Measurements from ENCODE around the gene SOX8.

The SOX8 gene

GRCh38 chr16:965487-965886 is 16.1 kb upstream of the SOX8 start:
- no peak for DNase-seq (ENCODE audit: low read depth)
- no peak for TF ChIP-seq CTCF (IDR thresholded peaks at IDR 0.05; ENCODE audit: low read length, missing control alignments)
- H3K4me3 ChIP-seq (replicated peaks; ENCODE audit: low read depth, low read length), result no peak overlapping the region

- no peak for TF ChIP-seq CTCF (IDR thresholded peaks at IDR 0.05; ENCODE audit: low read length, missing control alignments)
- H3K4me3 ChIP-seq (replicated peaks; ENCODE audit: low read depth, low read length), result no peak overlapping the region
- no peak for DNase-seq (ENCODE audit: low read depth)
These were observed 15.5 kb upstream of the SOX8 start for GRCh38 chr16:966035-966434.

GRCh38 chr16:966505-966904 is 15.1 kb upstream of the SOX8 start:
- no peak for TF ChIP-seq CTCF (IDR thresholded peaks at IDR 0.05; ENCODE audit: low read length, missing control alignments)
- no peak for DNase-seq (ENCODE audit: low read depth)
- no peak overlapping the region for H3K4me3 ChIP-seq (replicated peaks; ENCODE audit: low read depth, low read length)

GRCh38 chr16:967077-967541 is 14.5 kb upstream of the SOX8 start:
- H3K4me3 ChIP-seq (replicated peaks; ENCODE audit: low read depth, low read length), result no peak overlapping the region
- DNase-seq (ENCODE audit: low read depth), result no peak
- TF ChIP-seq CTCF (IDR thresholded peaks at IDR 0.05; ENCODE audit: low read length, missing control alignments), result no peak

- TF ChIP-seq CTCF (IDR thresholded peaks at IDR 0.05; ENCODE audit: low read length, missing control alignments), result no peak
- H3K4me3 ChIP-seq (replicated peaks; ENCODE audit: low read depth, low read length), result no peak overlapping the region
- DNase-seq (ENCODE audit: low read depth), result no peak
These were observed 13.8 kb upstream of the SOX8 start for GRCh38 chr16:967546-968295.

- TF ChIP-seq CTCF (IDR thresholded peaks at IDR 0.05; ENCODE audit: low read length, missing control alignments), result no peak
- no peak overlapping the region for H3K4me3 ChIP-seq (replicated peaks; ENCODE audit: low read depth, low read length)
- DNase-seq (ENCODE audit: low read depth), result no peak
These were observed 12.9 kb upstream of the SOX8 start for GRCh38 chr16:968620-969019.

Measured in fibroblast of pulmonary artery (primary cell).